HepG2 (cell line): ENCODE results near the gene GGT1. TPM values are rescaled to one million over a fixed set of nuclear protein-coding genes. Genes with fewer than 3 reads are reported as not detected.

Experiments used
- ATF7 ChIP-seq, 2 experiments: fragments of 450-650 bp in 1 of 2; sonication (generic) in 1 of 2; formaldehyde crosslinking in 1 of 2; IDR thresholded peaks; 2 replicates each; pipeline versions ENCODE4 v1.4.0 to v1.6.1; 2016 to 2020; ENCODE audit warnings: antibody characterized with exemption in 1 of 2, mild to moderate bottlenecking in 1 of 2, missing genetic modification reagents in 1 of 2
- CREB3 ChIP-seq: sonication (generic); formaldehyde crosslinking; IDR thresholded peaks from 2 replicates; pipeline ENCODE4 v1.5.0; 2020; ENCODE audit warnings: missing genetic modification reagents
- ETV6 ChIP-seq: sonication (generic); formaldehyde crosslinking; conservative IDR thresholded peaks from 2 replicates; pipeline ENCODE4 v1.4.0; 2020; ENCODE audit warnings: missing genetic modification reagents
- FOXM1 ChIP-seq: sonication (generic); formaldehyde crosslinking; IDR thresholded peaks from 2 replicates; pipeline ENCODE4 v1.5.0; 2020; ENCODE audit warnings: missing genetic modification reagents
- GATAD2A ChIP-seq: IDR thresholded peaks from 2 replicates; pipeline ENCODE4 v1.6.1; 2016
- HMGXB4 ChIP-seq, 2 experiments: sonication (generic) in 1 of 2; formaldehyde crosslinking in 1 of 2; IDR thresholded peaks; 2 replicates each; pipeline versions ENCODE4 v1.4.0 to v1.6.1; 2018 to 2020; ENCODE audit warnings: missing genetic modification reagents in 2 of 2, borderline replicate concordance in 1 of 2, low read depth in 1 of 2, mild to moderate bottlenecking in 1 of 2, missing biosample characterization in 1 of 2
- HNRNPUL1 ChIP-seq: fragments of 200-400 bp; formaldehyde crosslinking; IDR thresholded peaks from 2 replicates; pipeline ENCODE4 v1.6.1; 2017; ENCODE audit warnings: low read depth, mild to moderate bottlenecking, low read length, moderate library complexity
- MBNL3 ChIP-seq: fragments of 250-450 bp; sonication (Bioruptor Pico); conservative IDR thresholded peaks from 2 replicates; pipeline ENCODE4 v1.8.0; 2022; ENCODE audit warnings: mild to moderate bottlenecking, inconsistent platforms
- PBX3 ChIP-seq: sonication (generic); formaldehyde crosslinking; IDR thresholded peaks from 2 replicates; pipeline ENCODE4 v1.8.1; 2023; ENCODE audit warnings: missing genetic modification reagents, inconsistent platforms, borderline replicate concordance
- RFX3 ChIP-seq: IDR thresholded peaks from 2 replicates; pipeline ENCODE4 v1.6.1; 2016; ENCODE audit warnings: missing biosample characterization, missing genetic modification reagents
- SIX1 ChIP-seq: sonication (generic); formaldehyde crosslinking; IDR thresholded peaks from 2 replicates; pipeline ENCODE4 v1.4.0; 2020; ENCODE audit warnings: missing genetic modification reagents, borderline replicate concordance
- SKI ChIP-seq: fragments of 450-650 bp; IDR thresholded peaks from one replicate; pipeline ENCODE4 v1.6.1; 2018; ENCODE audit warnings: mild to moderate bottlenecking; ENCODE audit not compliant: partially characterized antibody
- SRY ChIP-seq: sonication (generic); formaldehyde crosslinking; IDR thresholded peaks from 2 replicates; pipeline ENCODE4 v1.8.0; 2022; ENCODE audit warnings: mild to moderate bottlenecking, missing genetic modification reagents
- TARDBP ChIP-seq: sonication (generic); formaldehyde crosslinking; IDR thresholded peaks from 2 replicates; pipeline ENCODE4 v1.8.0; 2022; ENCODE audit warnings: mild to moderate bottlenecking, missing genetic modification reagents
- TEAD3 ChIP-seq: optimal IDR thresholded peaks from 2 replicates; pipeline ENCODE3; 2016; ENCODE audit warnings: borderline replicate concordance
- TFDP1 ChIP-seq: IDR thresholded peaks from 2 replicates; pipeline ENCODE4 v1.6.1; 2016; ENCODE audit warnings: missing compliant biosample characterization, missing genetic modification reagents, borderline replicate concordance
- ZBTB42 ChIP-seq: sonication (generic); formaldehyde crosslinking; IDR thresholded peaks from 2 replicates; pipeline ENCODE4 v1.5.0; 2020; ENCODE audit warnings: mild to moderate bottlenecking, missing genetic modification reagents
- ZKSCAN1 ChIP-seq: fragments of 150-350 bp; IDR thresholded peaks from 2 replicates; pipeline ENCODE4 v1.6.1; 2014; ENCODE audit warnings: low read length
- ZNF225 ChIP-seq: sonication (generic); formaldehyde crosslinking; IDR thresholded peaks from 2 replicates; pipeline ENCODE4 v1.4.0; 2020; ENCODE audit warnings: mild to moderate bottlenecking, missing genetic modification reagents
- ZNF550 ChIP-seq: sonication (generic); formaldehyde crosslinking; IDR thresholded peaks from 2 replicates; pipeline ENCODE4 v1.4.0; 2020; ENCODE audit warnings: mild to moderate bottlenecking, missing genetic modification reagents, borderline replicate concordance
- ZNF572 ChIP-seq: sonication (generic); formaldehyde crosslinking; IDR thresholded peaks from 2 replicates; pipeline ENCODE4 v1.5.1; 2020; ENCODE audit warnings: mild to moderate bottlenecking, missing genetic modification reagents
- ZNF800 ChIP-seq: sonication (generic); formaldehyde crosslinking; IDR thresholded peaks from 2 replicates; pipeline ENCODE4 v1.4.0; 2020; ENCODE audit warnings: missing genetic modification reagents
- polyA plus RNA-seq, 8 experiments: library from polyadenylated mRNA; depleted of rRNA in 3 of 8; stranded (reverse) in 7 of 8; unstranded in 1 of 8; fragments of >200 nt; fragmentation: Illumina TruSeq in 4 of 8; extraction: Trizol in 4 of 8; gene quantifications; 2 replicates each; pipeline versions ENCODE4 v1.2.1 to v1.2.3, GENCODE V29; 2011 to 2016; ENCODE audit warnings: low read depth in 4 of 8, missing spikeins in 1 of 8, mixed read lengths in 1 of 8; ENCODE audit not compliant: insufficient read depth in 1 of 8
- total RNA-seq, 5 experiments: library from RNA; depleted of rRNA; stranded (reverse); fragments of >200 nt; fragmentation: Illumina TruSeq; extraction: Trizol; gene quantifications; 2 replicates each; pipeline ENCODE4 v1.2.3, GENCODE V29; 2016; ENCODE audit warnings: low read depth in 1 of 5

GGT1 gene
- total and polyA plus RNA-seq, 2 of the 13 experiments (the other 11 are each of a cell fraction or from before 2014, with no cell fraction given): 29.9 to 103 TPM

- peak; percentile 78 for TF ChIP-seq TEAD3 (CRISPR knock-in tag)
- TF ChIP-seq ATF7 (IDR thresholded peaks at IDR 0.05): no peak
- TF ChIP-seq ATF7 (CRISPR knock-in tag; IDR thresholded peaks at IDR 0.05): 0 out of 2 replicates have a peak, but pooled peaks have one; percentile 65
- 0 out of 2 replicates have a peak, but pooled peaks have one; percentile 31 for TF ChIP-seq ZBTB42 (CRISPR knock-in tag)
- TF ChIP-seq FOXM1 (CRISPR knock-in tag): 0 out of 2 replicates have a peak, but pooled peaks have one; percentile 37
- peak; percentile 78 to 90; a peak in 3 of 4 replicates for TF ChIP-seq HMGXB4 (CRISPR knock-in tag; IDR thresholded peaks at IDR 0.05; ENCODE audit: borderline replicate concordance in 1 of 2, low read depth in 1 of 2)
- no peak for TF ChIP-seq HNRNPUL1
- no peak; the same call in 1 of the 2 replicates for TF ChIP-seq ZNF800 (CRISPR knock-in tag)
- TF ChIP-seq SRY (CRISPR knock-in tag): no peak; the same call in 1 of the 2 replicates
- no peak for TF ChIP-seq ZNF550 (CRISPR knock-in tag)
- TF ChIP-seq CREB3 (CRISPR knock-in tag): no peak
- peak; percentile 20; the same call in 1 of the 2 replicates for TF ChIP-seq RFX3 (CRISPR knock-in tag)
- no peak for TF ChIP-seq ZKSCAN1
- TF ChIP-seq TFDP1 (CRISPR knock-in tag): peak; percentile 84; the same call in 1 of the 2 replicates
- TF ChIP-seq SKI: peak; percentile 59
- peak; percentile 77; the same call in 1 of the 2 replicates for TF ChIP-seq ZNF572
- no peak for TF ChIP-seq SIX1
- TF ChIP-seq ETV6 (CRISPR knock-in tag): peak; percentile 84
- no peak for TF ChIP-seq PBX3
- peak; percentile 97 for TF ChIP-seq TARDBP (CRISPR knock-in tag)
- peak; percentile 77; the same call in 1 of the 2 replicates for TF ChIP-seq GATAD2A (CRISPR knock-in tag)
- TF ChIP-seq MBNL3 (CRISPR knock-in tag): no peak
- TF ChIP-seq ZNF225: no peak; the same call in none of the 2 replicates
Measured at GRCh38 chr22:24555165-24556039, 47.6 kb upstream of the GGT1 start, which contains the start of gene SNRPD3 (continued).
